HCT116 (cell line): ENCODE measurements around the gene ING3.

Source experiments
- CBX3 ChIP-seq: IDR thresholded peaks from 2 replicates; pipeline ENCODE4 v1.6.1; 2012; ENCODE audit warnings: low read depth
- CEBPB ChIP-seq: IDR thresholded peaks from 2 replicates; pipeline ENCODE4 v1.6.1; 2012; ENCODE audit warnings: low read depth
- EGR1 ChIP-seq: IDR thresholded peaks from 2 replicates; pipeline ENCODE4 v1.6.1; 2012; ENCODE audit warnings: low read depth
- EZH2 ChIP-seq: fragments of 200-600 bp; sonication (generic); IDR thresholded peaks from 2 replicates; pipeline ENCODE4 v1.6.1; 2017; ENCODE audit warnings: antibody characterized with exemption, mixed run types
- MAX ChIP-seq: IDR thresholded peaks from 2 replicates; pipeline ENCODE4 v1.6.1; 2012
- POLR2AphosphoS5 ChIP-seq: IDR thresholded peaks from 2 replicates; pipeline ENCODE4 v1.6.1; 2011; ENCODE audit warnings: mild to moderate bottlenecking, low read depth, low read length, moderate library complexity
- RAD21 ChIP-seq: IDR thresholded peaks from 2 replicates; pipeline ENCODE4 v1.6.1; 2012; ENCODE audit warnings: low read depth, mild to moderate bottlenecking
- SIN3A ChIP-seq: IDR thresholded peaks from 2 replicates; pipeline ENCODE4 v1.6.1; 2012; ENCODE audit warnings: low read depth
- TCF7L2 ChIP-seq: IDR thresholded peaks from 2 replicates; pipeline ENCODE4 v1.7.0; 2011; ENCODE audit warnings: borderline replicate concordance, inconsistent platforms; ENCODE audit not compliant: insufficient read depth, insufficient read length; ENCODE audit errors: extremely low read depth
- YY1 ChIP-seq: IDR thresholded peaks from 2 replicates; pipeline ENCODE4 v1.6.1; 2011; ENCODE audit warnings: low read length, low read depth, moderate library complexity, mild to moderate bottlenecking; ENCODE audit not compliant: insufficient replicate concordance; ENCODE audit errors: extremely low read depth
- ZFX ChIP-seq: fragments of 450-650 bp; IDR thresholded peaks from 2 replicates; pipeline ENCODE4 v1.6.1; 2017
- TF ChIP-seq, protein P1 (sequence below): IDR thresholded peaks from 2 replicates; pipeline ENCODE4 v1.6.1; 2012
- TF ChIP-seq, protein P2 (sequence below), 3 experiments: fragments of 200-600 bp in 1 of 3; sonication (generic) in 1 of 3; IDR thresholded peaks in 2 of 3; conservative IDR thresholded peaks in 1 of 3; 2 replicates each; pipeline ENCODE4 v1.5.1; 2012 to 2017; ENCODE audit warnings: low read depth in 2 of 3, low read length in 2 of 3, antibody characterized with exemption in 1 of 3, borderline replicate concordance in 1 of 3, control low read depth in 1 of 3, mild to moderate bottlenecking in 1 of 3, mixed read lengths in 1 of 3, mixed run types in 1 of 3, moderate library complexity in 1 of 3; ENCODE audit not compliant: insufficient read depth in 1 of 3
- TF ChIP-seq, protein P3 (sequence below): IDR thresholded peaks from 2 replicates; pipeline ENCODE4 v1.6.1; 2011; ENCODE audit warnings: mild to moderate bottlenecking, low read length, moderate library complexity; ENCODE audit not compliant: insufficient replicate concordance; ENCODE audit errors: extremely low read depth

DNA sequence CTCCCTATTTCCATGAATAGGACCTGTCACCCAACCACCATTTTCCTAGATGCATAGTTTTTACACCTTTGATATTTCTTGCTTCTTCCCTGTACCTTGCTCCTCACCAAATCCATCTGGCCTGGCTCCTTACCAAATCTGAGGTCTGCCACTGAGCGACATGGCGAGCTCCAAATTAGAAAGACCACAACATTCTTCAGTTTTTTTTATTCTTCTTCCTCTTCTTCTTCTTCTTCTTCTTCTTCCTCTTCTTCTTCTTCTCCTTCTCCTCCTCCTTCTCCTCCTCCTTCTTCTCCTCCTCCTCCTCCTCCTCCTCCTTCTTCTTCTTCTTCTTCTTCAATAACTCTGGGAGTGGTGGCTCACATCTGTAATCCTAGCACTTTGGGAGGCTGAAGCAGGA is 45.1 kb downstream of the ING3 start:
- TF ChIP-seq, protein P1, sequence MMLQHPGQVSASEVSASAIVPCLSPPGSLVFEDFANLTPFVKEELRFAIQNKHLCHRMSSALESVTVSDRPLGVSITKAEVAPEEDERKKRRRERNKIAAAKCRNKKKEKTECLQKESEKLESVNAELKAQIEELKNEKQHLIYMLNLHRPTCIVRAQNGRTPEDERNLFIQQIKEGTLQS: no peak
- TF ChIP-seq, protein P2, sequence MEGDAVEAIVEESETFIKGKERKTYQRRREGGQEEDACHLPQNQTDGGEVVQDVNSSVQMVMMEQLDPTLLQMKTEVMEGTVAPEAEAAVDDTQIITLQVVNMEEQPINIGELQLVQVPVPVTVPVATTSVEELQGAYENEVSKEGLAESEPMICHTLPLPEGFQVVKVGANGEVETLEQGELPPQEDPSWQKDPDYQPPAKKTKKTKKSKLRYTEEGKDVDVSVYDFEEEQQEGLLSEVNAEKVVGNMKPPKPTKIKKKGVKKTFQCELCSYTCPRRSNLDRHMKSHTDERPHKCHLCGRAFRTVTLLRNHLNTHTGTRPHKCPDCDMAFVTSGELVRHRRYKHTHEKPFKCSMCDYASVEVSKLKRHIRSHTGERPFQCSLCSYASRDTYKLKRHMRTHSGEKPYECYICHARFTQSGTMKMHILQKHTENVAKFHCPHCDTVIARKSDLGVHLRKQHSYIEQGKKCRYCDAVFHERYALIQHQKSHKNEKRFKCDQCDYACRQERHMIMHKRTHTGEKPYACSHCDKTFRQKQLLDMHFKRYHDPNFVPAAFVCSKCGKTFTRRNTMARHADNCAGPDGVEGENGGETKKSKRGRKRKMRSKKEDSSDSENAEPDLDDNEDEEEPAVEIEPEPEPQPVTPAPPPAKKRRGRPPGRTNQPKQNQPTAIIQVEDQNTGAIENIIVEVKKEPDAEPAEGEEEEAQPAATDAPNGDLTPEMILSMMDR (IDR thresholded peaks at IDR 0.05 in 2 of 3, conservative IDR thresholded peaks at IDR 0.05 in 1 of 3; ENCODE audit: borderline replicate concordance in 1 of 3, insufficient read depth in 1 of 3, low read depth in 2 of 3, low read length in 2 of 3): no peak
- TF ChIP-seq MAX: no peak
- TF ChIP-seq, protein P3, sequence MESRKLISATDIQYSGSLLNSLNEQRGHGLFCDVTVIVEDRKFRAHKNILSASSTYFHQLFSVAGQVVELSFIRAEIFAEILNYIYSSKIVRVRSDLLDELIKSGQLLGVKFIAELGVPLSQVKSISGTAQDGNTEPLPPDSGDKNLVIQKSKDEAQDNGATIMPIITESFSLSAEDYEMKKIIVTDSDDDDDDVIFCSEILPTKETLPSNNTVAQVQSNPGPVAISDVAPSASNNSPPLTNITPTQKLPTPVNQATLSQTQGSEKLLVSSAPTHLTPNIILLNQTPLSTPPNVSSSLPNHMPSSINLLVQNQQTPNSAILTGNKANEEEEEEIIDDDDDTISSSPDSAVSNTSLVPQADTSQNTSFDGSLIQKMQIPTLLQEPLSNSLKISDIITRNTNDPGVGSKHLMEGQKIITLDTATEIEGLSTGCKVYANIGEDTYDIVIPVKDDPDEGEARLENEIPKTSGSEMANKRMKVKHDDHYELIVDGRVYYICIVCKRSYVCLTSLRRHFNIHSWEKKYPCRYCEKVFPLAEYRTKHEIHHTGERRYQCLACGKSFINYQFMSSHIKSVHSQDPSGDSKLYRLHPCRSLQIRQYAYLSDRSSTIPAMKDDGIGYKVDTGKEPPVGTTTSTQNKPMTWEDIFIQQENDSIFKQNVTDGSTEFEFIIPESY: no peak
- TF ChIP-seq EZH2: no peak
- TF ChIP-seq CEBPB: no peak
- TF ChIP-seq TCF7L2: no peak
- no peak for TF ChIP-seq YY1
- TF ChIP-seq CBX3: no peak
- no peak for TF ChIP-seq ZFX
- TF ChIP-seq EGR1: no peak
- no peak for TF ChIP-seq SIN3A
- no peak for TF ChIP-seq POLR2AphosphoS5
- TF ChIP-seq RAD21: no peak
